ENCODE results near the gene ENSA.

GRCh38 chr1:150660584-150660983 lies 31.2 kb upstream of the ENSA start:
- TF ChIP-seq CTCF (conservative IDR thresholded peaks at IDR 0.05; ENCODE audit: low read depth in 2 of 2) (no peak), POLR2AphosphoS5 (IDR thresholded peaks at IDR 0.05; ENCODE audit: low read depth) (no peak), EZH2phosphoT487 (IDR thresholded peaks at IDR 0.05; ENCODE audit: unreplicated experiment) (no peak)
